Fibroblast of skin of left quadriceps (primary cell): ENCODE data around the gene ANKRD12.
"Not testable (repeated sequence)": the region's sequence is repeated elsewhere in the genome, so short reads cannot be mapped to it uniquely, and the experiment has no call there.

Experiments
- DNase-seq, 2 experiments: peaks; one replicate each; pipeline ENCODE4 v3.0.0-alpha.2; 2013; ENCODE audit warnings: low read depth in 2 of 2

ANKRD12 gene

GRCh38 chr18:9232977-9233376 lies 96.4 kb downstream of the ANKRD12 start:
- no peak for DNase-seq

DNA sequence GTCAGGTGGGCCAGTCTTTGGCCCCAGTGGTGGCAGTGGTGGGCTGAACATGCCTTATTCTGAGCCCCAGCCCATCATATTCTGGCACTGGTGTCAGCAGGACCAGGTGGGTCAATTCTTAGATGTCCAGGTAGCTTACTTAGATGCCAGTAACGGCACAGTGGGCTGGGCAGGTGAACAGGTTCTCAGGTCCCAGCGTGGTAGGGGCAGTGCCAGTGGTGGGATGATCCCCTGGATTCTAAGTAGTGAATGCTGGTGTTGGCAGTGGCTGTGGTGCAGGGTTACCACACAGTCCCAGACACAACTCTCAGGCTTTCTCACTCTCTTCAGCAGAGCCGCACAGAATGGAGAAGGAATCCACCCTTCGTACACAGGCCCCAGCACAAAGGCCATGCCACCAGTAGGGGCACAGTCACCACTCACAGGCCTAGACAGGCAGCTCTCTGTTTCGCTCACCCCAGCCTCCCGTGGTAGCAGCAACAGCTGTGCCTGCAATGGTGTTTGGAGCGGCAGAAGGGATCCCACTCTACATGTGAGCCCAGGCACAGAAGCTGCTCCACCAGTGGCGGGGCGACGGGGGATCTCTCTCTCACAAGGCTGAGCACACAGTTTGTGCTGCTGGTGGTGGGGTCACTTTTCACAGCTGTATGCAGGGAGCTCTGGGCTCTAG lies 97.3 kb downstream of the ANKRD12 start:
- DNase-seq = no peak

GRCh38 chr18:9234528-9234927 lies 97.9 kb downstream of the ANKRD12 start:
- DNase-seq = no peak

GRCh38 chr18:9237981-9238380 lies 101.4 kb downstream of the ANKRD12 start:
- DNase-seq = no peak

DNA sequence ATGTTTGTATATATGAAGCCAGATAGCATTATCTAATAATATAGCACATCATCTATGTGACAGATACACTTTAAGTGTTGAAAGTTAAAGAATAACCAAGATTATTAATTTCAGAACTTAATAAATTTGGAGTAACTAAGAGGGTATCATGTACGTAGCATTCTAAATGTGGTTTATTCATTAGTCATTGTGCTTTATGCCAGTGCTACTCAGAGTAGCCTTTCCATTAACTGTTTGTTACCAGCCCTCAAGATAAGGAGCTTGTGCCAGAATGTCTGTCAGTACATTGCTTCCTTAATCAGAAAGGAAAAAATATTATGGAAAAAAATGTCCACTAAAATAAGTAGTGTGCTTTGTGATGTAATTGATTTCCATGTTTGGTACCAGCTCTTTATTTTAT lies 103.1 kb downstream of the ANKRD12 start:
- no peak for DNase-seq

DNA sequence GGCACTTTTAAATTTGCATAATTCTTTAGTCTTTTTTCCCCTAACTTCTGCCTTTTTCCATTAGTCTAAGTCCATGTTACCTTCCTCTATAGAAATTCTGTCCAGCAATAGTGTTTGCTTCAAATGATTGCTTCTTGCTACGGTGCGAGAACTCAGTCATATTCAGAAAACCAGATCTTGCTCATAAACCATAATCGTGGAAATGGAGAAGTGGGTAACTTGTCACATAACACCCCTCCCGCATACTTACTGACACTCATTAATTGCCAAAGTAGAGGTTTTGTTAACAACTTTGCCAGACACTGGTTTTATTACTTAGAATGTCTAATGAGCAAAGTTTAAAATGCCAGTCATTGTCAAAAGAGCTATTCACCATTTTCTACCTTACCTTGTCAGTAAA lies 103.7 kb downstream of the ANKRD12 start:
- DNase-seq = no peak

DNA sequence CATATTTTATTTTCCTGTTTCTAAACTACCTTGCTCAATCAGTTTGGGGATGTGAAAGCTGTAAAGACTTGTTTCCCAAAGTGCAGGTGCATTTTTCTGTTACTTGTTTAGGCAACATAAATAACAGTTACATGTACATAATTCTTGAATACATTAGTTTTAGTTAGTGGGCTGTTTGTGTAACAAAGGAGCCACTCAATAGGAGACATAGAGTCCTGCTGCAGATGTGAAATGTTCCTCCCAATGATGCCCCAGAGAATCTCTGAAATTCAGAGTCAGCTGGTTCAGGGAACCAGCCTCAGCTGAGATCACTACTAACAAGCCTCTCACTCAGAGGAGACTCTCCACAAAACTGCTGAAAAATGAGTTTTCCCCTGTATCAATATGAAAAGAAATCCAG lies 106.4 kb downstream of the ANKRD12 start:
- DNase-seq = no peak

- no peak for DNase-seq
Observed at GRCh38 chr18:9244376-9244775, 107.8 kb downstream of the ANKRD12 start.

GRCh38 chr18:9248661-9249060 lies 112.1 kb downstream of the ANKRD12 start:
- no peak for DNase-seq

GRCh38 chr18:9249254-9249653 lies 112.7 kb downstream of the ANKRD12 start:
- no peak for DNase-seq

- no peak for DNase-seq
Observed at GRCh38 chr18:9259173-9259572, 122.6 kb downstream of the ANKRD12 start.

DNA sequence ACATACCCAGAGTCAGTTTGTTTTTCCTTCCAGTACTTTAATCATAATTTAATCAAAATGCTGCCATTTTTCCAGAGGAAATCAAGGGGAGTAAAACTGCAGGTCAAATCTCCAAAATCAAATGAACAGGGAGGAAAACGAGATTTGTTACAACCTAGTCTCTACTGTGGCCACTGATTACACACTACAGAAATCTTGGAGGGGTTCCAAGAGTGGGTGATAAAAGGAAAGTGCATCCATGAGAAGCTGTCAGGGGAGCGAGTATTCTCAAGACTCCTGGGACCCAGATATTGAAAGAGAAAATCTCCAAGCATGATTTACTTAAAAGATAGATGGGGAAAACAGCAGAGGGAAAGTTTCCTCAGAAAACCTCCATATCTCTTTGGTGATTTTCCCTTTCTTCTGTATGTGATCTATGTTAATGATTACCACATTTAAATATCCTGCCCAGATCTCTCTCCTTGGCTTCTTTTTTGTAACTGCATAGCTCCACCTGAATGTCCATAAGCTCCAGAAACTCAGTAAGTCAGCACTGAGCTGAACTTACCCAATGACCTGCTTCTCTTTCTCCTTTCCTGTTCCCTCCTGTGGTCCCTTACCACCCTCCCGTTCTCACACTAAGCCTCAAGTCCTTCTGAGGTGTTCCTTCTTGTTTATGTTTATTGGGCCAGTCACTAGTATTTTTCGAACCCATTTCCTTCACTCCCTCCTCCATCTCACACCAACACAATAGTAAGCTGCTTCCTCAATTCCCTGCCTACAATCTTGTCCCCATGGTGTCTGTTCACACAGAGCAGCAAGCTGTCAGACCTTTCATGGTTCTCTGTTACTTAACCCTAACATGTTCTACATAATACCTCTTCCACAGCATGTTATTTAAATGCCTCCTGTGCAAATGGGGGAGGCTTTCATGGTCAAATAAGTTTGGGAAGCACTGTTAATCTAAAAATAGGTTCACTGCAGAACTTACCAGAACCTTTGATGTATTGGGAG lies 124.1 kb downstream of the ANKRD12 start:
- DNase-seq = no peak

DNA sequence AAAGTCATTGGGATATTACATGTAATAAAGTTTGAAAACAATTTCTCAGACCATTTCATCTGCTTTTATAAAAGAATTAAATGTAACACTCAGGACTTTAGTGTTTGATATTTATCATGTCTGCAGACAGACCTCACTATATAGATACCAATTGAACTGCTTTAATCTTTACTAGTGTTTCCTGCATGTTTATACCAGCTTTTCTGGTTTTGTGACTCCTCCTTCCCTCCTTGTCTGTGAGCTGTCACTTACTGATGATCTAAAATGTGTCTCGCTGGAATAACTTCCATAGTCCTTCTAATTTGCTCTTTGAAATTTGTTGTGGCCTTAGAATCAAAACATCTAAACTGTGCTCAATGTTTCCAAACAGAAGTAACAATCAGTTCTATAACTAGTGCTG lies 126.7 kb downstream of the ANKRD12 start:
- DNase-seq = no peak

- not testable (repeated sequence) for DNase-seq
Observed at GRCh38 chr18:9264797-9265196, 128.2 kb downstream of the ANKRD12 start.

DNA sequence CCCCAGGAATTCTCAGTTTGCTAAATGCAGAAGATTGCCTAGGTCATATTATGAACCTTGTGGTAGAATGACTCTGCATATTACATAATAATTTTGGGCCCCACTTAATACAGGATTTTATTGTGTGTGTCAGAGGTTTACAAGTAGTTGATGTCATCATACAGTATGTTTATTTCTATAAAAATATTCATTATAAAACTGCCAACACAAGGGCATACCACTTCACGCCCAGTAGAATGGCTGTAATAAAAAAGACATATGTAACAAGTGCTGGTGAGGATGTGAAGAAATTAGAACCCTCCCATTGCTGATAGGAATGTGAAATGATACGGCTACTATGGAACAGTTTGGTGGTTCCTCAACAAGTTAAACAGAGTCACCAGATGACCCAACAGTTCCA lies 136.6 kb downstream of the ANKRD12 start:
- no peak for DNase-seq

GRCh38 chr18:9275890-9276289 lies 139.3 kb downstream of the ANKRD12 start:
- no peak for DNase-seq

DNA sequence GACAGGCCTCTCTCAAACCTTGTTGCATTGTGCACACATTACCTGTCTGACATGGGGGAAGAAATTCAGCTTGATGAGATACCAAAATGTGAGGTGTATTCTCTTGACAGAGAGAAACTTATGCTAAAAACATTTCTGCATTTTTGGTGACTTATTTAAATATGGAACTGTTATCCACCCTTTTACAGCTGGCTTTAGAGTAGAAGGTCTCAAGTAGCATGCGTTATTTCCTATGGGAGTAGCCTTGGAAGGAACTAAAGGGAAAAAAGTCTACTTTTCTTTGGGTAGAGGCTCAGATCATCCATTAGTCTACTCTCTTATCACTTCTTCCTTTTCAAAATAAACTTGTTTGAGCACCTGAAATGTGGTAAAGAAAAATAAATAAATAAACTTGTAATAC lies 141.4 kb downstream of the ANKRD12 start:
- DNase-seq = no peak

- no peak for DNase-seq
Observed at GRCh38 chr18:9280849-9281248, 144.3 kb downstream of the ANKRD12 start.

- no peak for DNase-seq
Observed at GRCh38 chr18:9281780-9282179, 145.2 kb downstream of the ANKRD12 start.

DNA sequence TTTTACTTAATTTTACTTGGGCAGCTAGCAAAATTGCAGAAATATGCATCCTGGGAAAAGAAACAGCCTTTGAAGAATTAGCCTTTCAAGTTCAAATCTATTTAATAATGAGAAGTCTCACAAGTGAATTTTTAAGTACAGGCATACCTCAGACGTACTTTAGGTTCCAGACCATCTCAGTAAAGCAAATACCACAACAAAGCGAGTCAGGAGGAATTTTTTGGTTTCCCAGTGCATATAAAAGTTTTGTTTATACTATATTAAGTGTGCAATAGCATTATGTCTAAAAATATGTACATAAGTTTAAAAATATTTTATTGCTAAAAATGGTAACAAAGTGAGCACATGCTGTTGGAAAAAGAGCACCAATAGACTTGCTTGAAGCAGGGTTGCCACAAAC lies 147.2 kb downstream of the ANKRD12 start:
- no peak for DNase-seq

- no peak for DNase-seq
Observed at GRCh38 chr18:9285604-9286003, 149.0 kb downstream of the ANKRD12 start.

- no peak for DNase-seq
Observed at GRCh38 chr18:9287036-9287435, 150.5 kb downstream of the ANKRD12 start.

DNA sequence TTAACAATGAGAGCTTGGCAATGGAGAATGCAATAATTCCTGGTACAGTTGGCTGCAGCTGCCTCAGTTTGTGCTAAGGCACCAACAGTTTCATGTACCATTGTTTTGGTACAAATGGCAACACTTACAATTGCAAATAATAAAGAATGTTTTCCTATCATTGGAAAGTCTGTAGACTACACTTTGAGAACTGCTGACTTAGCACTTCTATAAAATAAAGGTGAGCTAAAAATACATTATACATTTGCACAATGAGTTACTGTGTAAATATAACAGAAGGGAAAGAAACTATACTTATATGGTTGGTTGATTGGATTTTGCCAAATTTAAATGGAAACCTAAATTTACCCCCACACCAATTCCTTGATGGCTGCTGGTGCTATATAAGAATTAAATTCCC lies 153.1 kb downstream of the ANKRD12 start:
- no peak for DNase-seq
